ENCODE data around the gene BTBD16.

Gene BTBD16

GRCh38 chr10:122306744-122307143, 35.6 kb downstream of the BTBD16 start:
- H3K4me1 ChIP-seq = no peaks in the 10 kb centered on the region
- no peak for DNase-seq
- TF ChIP-seq CTCF (IDR thresholded peaks at IDR 0.05; ENCODE audit: low read depth, low read length) = no peak

GRCh38 chr10:122307669-122308416, 36.7 kb downstream of the BTBD16 start:
- Histone ChIP-seq H3K27me3 (0 out of 2 replicates have a peak, but pooled peaks cover 3% of the 10 kb centered on the region), H3K9me3 (no peaks in the 10 kb centered on the region), H3K4me1 (no peaks in the 10 kb centered on the region), H3K4me3 (ENCODE audit: low read depth, low read length) (no peak overlapping the region), H3K36me3 (no peaks in the 10 kb centered on the region)
- TF ChIP-seq CTCF (IDR thresholded peaks at IDR 0.05; ENCODE audit: low read depth, low read length) = no peak
- no peak for DNase-seq

More at GRCh38 chr10:122306744-122307143, 35.6 kb downstream of the BTBD16 start:
- H3K9me3 ChIP-seq = no peaks in the 10 kb centered on the region
- no peak overlapping the region for H3K4me3 ChIP-seq (ENCODE audit: low read depth, low read length)
- 0 out of 2 replicates have a peak, but pooled peaks cover 3% of the 10 kb centered on the region for H3K27me3 ChIP-seq
- H3K36me3 ChIP-seq = no peaks in the 10 kb centered on the region

GRCh38 chr10:122308417-122309141, 37.5 kb downstream of the BTBD16 start:
- H3K36me3 ChIP-seq = no peaks in the 10 kb centered on the region
- DNase-seq = no peak
- H3K9me3 ChIP-seq = no peaks in the 10 kb centered on the region
- H3K4me1 ChIP-seq = no peaks in the 10 kb centered on the region
- H3K27me3 ChIP-seq = 0 out of 2 replicates have a peak, but pooled peaks cover 3% of the 10 kb centered on the region
- TF ChIP-seq CTCF (IDR thresholded peaks at IDR 0.05; ENCODE audit: low read depth, low read length) = no peak
- H3K4me3 ChIP-seq (ENCODE audit: low read depth, low read length) = no peak overlapping the region

GRCh38 chr10:122310311-122311050, 39.4 kb downstream of the BTBD16 start:
- no peak for DNase-seq
- no peak for TF ChIP-seq CTCF (IDR thresholded peaks at IDR 0.05; ENCODE audit: low read depth, low read length)
- Histone ChIP-seq H3K4me3 (ENCODE audit: low read depth, low read length) (no peak overlapping the region), H3K27me3 (0 out of 2 replicates have a peak, but pooled peaks cover 3% of the 10 kb centered on the region), H3K4me1 (no peaks in the 10 kb centered on the region), H3K36me3 (no peaks in the 10 kb centered on the region), H3K9me3 (no peaks in the 10 kb centered on the region)

GRCh38 chr10:122311051-122311410, 39.9 kb downstream of the BTBD16 start:
- no peak for DNase-seq
- no peaks in the 10 kb centered on the region for H3K4me1 ChIP-seq
- H3K9me3 ChIP-seq = no peaks in the 10 kb centered on the region
- no peak overlapping the region for H3K4me3 ChIP-seq (ENCODE audit: low read depth, low read length)
- H3K36me3 ChIP-seq = no peaks in the 10 kb centered on the region
- TF ChIP-seq CTCF (IDR thresholded peaks at IDR 0.05; ENCODE audit: low read depth, low read length) = no peak
- H3K27me3 ChIP-seq = 0 out of 2 replicates have a peak, but pooled peaks cover 3% of the 10 kb centered on the region
